Stomach (tissue), 9 donors: ENCODE results near the gene SMC4. TPM values are rescaled to one million over a fixed set of nuclear protein-coding genes. Genes with fewer than 3 reads are reported as not detected.

ENCODE experiments used
- DNase-seq, 2 donors: peaks; one replicate each; pipeline versions ENCODE4 v3.0.0 to v3.0.0-alpha.2; 2013 to 2019
- H3K27ac ChIP-seq, 5 donors: fragments of 200-600 bp in 4 of 5; sonication (generic) in 4 of 5; one replicate each; pipeline ENCODE4 v1.5.1; 2013 to 2019; ENCODE audit warnings: mild to moderate bottlenecking in 1 of 5, moderate library complexity in 1 of 5
- H3K27me3 ChIP-seq, 3 donors: fragments of 200-600 bp; sonication (generic); one replicate each; pipeline ENCODE4 v1.5.1; 2017 to 2019; ENCODE audit warnings: mixed run types in 1 of 3
- H3K36me3 ChIP-seq, 4 donors: fragments of 200-600 bp; sonication (generic); 1 replicate in 3 of 4; 2 replicates in 1 of 4; pipeline ENCODE4 v1.5.1; 2016 to 2019
- H3K4me1 ChIP-seq, 4 donors: fragments of 200-600 bp; sonication (generic); one replicate each; pipeline ENCODE4 v1.5.1; 2016 to 2019
- H3K4me3 ChIP-seq, 4 donors: fragments of 200-600 bp; sonication (generic) in 3 of 4; one replicate each; pipeline ENCODE4 v1.5.1; 2016 to 2019; ENCODE audit warnings: mild to moderate bottlenecking in 1 of 4
- H3K9me3 ChIP-seq, 4 donors: fragments of 200-600 bp; sonication (generic); one replicate each; pipeline ENCODE4 v1.5.1; 2016 to 2019
- EP300 ChIP-seq: sonication (generic); formaldehyde crosslinking; IDR thresholded peaks from one replicate; pipeline ENCODE4 v1.6.1; 2017; ENCODE audit warnings: antibody characterized with exemption
- POLR2A ChIP-seq, 4 donors: fragments of 450-650 bp; IDR thresholded peaks; one replicate each; pipeline ENCODE4 v1.6.1; 2016; ENCODE audit warnings: antibody characterized with exemption in 4 of 4, control low read depth in 2 of 4, mild to moderate bottlenecking in 1 of 4, moderate library complexity in 1 of 4
- POLR2AphosphoS5 ChIP-seq, 3 donors: sonication (generic); formaldehyde crosslinking; IDR thresholded peaks; one replicate each; pipeline ENCODE4 v1.6.1; 2016; ENCODE audit warnings: antibody characterized with exemption in 3 of 3
- WGBS, 5 donors: extraction: QIAGEN DNeasy Blood & Tissue Kit in 3 of 5; methylation state at CpG; one replicate each; pipeline versions ENCODE4 v1.1.5 to v1.1.7; 2013 to 2018; 5-methylcytosine and 5-hydroxymethylcytosine counted together
- intact Hi-C: fragments of 100-400 bp; cut with DNase I; formaldehyde crosslinking; loops from one replicate; pipeline ENCODE4 v1.15.1; 2023; ENCODE audit warnings: low total_unique reads
- polyA plus RNA-seq, 3 donors: library from polyadenylated mRNA; stranded (reverse); fragments of 200-250 nt; gene quantifications; one replicate each; pipeline ENCODE4 v1.2.3, GENCODE V29; 2013
- total RNA-seq, 5 donors: library from RNA; depleted of rRNA; stranded (reverse); fragments of >200 nt; gene quantifications; one replicate each; pipeline versions ENCODE4 v1.1.0 to v1.2.3, GENCODE V29; 2014 to 2016
- TF ChIP-seq, protein P1 (sequence below), 7 experiments: fragments of 450-650 bp in 4 of 7; fragments of 200-600 bp in 3 of 7; sonication (generic) in 3 of 7; IDR thresholded peaks; one replicate each; pipeline ENCODE4 v1.5.1; 2016 to 2019; ENCODE audit warnings: antibody characterized with exemption in 7 of 7, control low read depth in 2 of 7, mild to moderate bottlenecking in 1 of 7
- donor health status: healthy with polysubstance abuse.
- donor health status: Bipolar disorder and iron deficiency.
- donor health status: healthy.

The SMC4 gene
- total and polyA plus RNA-seq, 8 donors = 12.8 to 122 (median 46.7) TPM

GRCh38 chr3:160447544-160447943 is 48.1 kb downstream of the SMC4 start:
- TF ChIP-seq POLR2AphosphoS5 (IDR thresholded peaks at IDR 0.05) (no peak), POLR2A (IDR thresholded peaks at IDR 0.05) (no peak), EP300 (no peak)
- TF ChIP-seq, protein P1, sequence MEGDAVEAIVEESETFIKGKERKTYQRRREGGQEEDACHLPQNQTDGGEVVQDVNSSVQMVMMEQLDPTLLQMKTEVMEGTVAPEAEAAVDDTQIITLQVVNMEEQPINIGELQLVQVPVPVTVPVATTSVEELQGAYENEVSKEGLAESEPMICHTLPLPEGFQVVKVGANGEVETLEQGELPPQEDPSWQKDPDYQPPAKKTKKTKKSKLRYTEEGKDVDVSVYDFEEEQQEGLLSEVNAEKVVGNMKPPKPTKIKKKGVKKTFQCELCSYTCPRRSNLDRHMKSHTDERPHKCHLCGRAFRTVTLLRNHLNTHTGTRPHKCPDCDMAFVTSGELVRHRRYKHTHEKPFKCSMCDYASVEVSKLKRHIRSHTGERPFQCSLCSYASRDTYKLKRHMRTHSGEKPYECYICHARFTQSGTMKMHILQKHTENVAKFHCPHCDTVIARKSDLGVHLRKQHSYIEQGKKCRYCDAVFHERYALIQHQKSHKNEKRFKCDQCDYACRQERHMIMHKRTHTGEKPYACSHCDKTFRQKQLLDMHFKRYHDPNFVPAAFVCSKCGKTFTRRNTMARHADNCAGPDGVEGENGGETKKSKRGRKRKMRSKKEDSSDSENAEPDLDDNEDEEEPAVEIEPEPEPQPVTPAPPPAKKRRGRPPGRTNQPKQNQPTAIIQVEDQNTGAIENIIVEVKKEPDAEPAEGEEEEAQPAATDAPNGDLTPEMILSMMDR (IDR thresholded peaks at IDR 0.05) = no peak
- no peaks in the 10 kb centered on the region for H3K36me3 ChIP-seq
- H3K4me1 ChIP-seq = peaks cover 0 to 38% (median 20%) of the 10 kb centered on the region in 4 donors
- no peak overlapping the region for H3K27ac ChIP-seq
- no peak overlapping the region for H3K4me3 ChIP-seq
- no peak for DNase-seq
- peaks cover 0 to 12% (median 11%) of the 10 kb centered on the region in 3 donors for H3K27me3 ChIP-seq
- peaks cover 0 to 5% (median 0%) of the 10 kb centered on the region in 4 donors for H3K9me3 ChIP-seq
- WGBS, 5 donors = 44 to 50% (median 47%) methylated on average over 3 of the region's 3 CpGs
- intact Hi-C loops = no loop called here

DNA sequence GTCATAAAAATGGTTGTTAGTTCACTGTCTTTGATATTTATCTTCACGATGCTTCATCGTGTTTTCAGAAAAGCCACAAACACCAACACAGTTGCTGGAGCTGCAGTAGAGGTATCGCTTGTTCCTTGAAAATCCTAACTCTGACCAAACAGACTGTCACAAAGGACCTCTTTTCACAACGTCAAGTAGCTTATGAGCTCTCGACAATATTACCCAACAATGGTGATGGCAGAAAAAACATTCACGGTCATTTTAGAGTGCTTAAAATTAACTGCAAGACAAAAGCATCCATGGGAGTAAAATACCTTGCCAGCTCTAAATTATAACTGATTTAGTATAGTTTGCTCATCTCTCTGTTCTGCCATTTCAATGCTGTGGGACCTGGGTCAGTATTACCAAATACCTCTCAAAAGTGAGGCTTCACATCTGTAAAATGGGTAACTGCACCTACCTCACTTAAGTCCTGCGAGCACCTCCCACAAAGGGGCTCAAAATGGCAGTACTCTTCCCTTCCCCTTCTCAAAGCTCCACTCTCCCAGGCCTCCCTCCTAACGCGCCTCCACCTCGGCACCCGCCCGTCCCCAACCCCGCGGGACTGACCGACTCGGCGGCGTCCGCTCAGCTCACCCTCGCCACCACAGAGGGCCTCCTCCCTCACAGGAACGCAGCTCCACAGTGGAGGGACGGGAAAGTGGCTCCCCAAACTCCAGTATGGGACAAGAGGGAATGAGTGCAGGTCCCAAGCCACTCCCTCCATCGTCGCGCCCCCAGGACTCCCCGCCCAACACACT is 49.6 kb downstream of the SMC4 start:
- H3K4me3 ChIP-seq = peak overlapping the region; percentile 51 to 62 (median 57)
- no peak for TF ChIP-seq POLR2A (IDR thresholded peaks at IDR 0.05)
- TF ChIP-seq, protein P1 (IDR thresholded peaks at IDR 0.05) = no peak
- TF ChIP-seq POLR2AphosphoS5 (IDR thresholded peaks at IDR 0.05) = no peak
- TF ChIP-seq EP300 = no peak
- peak overlapping the region; percentile 72 to 86 (median 81) for H3K27ac ChIP-seq
- 1 to 2% (median 2%) methylated on average over 23 to 26 of the region's 26 CpGs for WGBS, 5 donors
- H3K9me3 ChIP-seq = peaks cover 0 to 5% (median 0%) of the 10 kb centered on the region in 4 donors
- DNase-seq = peak in 1 of 2 donors; percentile 83
- H3K36me3 ChIP-seq = no peaks in the 10 kb centered on the region
- H3K4me1 ChIP-seq = peaks cover 0 to 38% (median 20%) of the 10 kb centered on the region in 4 donors
- peaks cover 0 to 12% (median 11%) of the 10 kb centered on the region in 3 donors for H3K27me3 ChIP-seq
- intact Hi-C loops = no loop called here

DNA sequence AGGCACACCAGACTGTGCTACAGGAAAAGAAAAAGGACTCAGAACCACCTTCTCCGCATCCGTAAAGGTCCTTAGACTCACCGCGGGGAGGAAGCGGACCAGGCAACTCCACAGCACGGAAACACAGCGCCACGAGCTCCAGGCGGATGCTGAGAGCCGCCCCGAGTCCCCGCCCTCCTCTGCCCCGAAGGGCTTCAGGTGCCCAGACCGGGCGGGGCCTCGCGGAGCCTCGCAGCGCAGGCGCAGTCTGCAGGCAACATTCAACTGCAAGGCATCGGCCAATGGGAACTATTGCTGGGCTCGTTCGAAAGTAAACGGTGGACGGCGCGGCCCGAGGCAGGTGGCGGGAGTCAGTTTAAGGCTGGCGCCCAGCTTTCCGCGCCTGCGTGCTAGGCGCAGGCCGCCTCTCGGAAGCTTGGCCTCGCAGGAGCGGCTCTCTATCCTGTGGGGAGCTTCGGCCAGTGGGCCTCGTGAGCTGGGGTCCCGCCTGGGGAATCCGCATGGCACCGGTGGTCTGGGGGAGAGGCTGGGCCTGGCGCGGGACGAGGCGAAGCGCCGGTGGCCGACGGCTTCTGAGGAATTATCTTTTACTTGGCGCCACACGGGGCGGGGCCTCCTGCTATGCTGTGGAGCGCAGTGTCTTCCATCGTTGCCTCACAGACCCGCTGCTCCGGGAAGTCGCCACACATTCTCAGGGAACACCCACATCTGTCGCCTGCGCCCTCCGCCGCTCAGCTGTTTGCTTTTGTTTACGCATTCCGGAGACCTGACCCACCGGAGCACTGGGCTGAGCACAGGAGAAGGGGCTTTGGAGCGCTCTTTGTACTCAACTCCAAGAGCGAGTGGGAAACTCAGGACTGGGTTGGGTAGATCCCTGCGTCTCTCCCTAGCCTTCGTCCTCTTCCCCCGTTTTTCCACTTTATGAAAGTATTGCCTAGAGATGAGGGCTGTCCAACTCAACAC is 50.5 kb downstream of the SMC4 start, which contains the start of gene TRIM59:
Gene TRIM59, minus strand, starts transcription at position 151 of the 963 bp plus-strand sequence. CDS start 10,603 bp downstream, outside the sequence.
- Histone ChIP-seq H3K4me1 (peaks cover 0 to 38% (median 20%) of the 10 kb centered on the region in 4 donors), H3K36me3 (no peaks in the 10 kb centered on the region), H3K27ac (peak within 1 kb of the TSS; percentile 72 to 86 (median 81)), H3K27me3 (peaks cover 0 to 12% (median 11%) of the 10 kb centered on the region in 3 donors), H3K9me3 (peaks cover 0 to 5% (median 0%) of the 10 kb centered on the region in 4 donors), H3K4me3 (peak within 1 kb of the TSS; percentile 51 to 62 (median 57))
- WGBS, 5 donors = 12 to 22% (median 16%) methylated on average over 40 to 71 of the region's 71 CpGs
- intact Hi-C loops = no loop called here
- TF ChIP-seq, protein P1 (IDR thresholded peaks at IDR 0.05) = no peak
- TF ChIP-seq POLR2AphosphoS5 (IDR thresholded peaks at IDR 0.05) = peak in 2 of 3 donors; percentile 54 to 75
- DNase-seq = peak; percentile 94 to 99

- H3K4me3 ChIP-seq = no peak overlapping the region
- peak in 1 of 2 donors; percentile 20 for DNase-seq
- TF ChIP-seq POLR2AphosphoS5 (IDR thresholded peaks at IDR 0.05) (no peak), EP300 (no peak), POLR2A (IDR thresholded peaks at IDR 0.05) (no peak)
- TF ChIP-seq, protein P1 (IDR thresholded peaks at IDR 0.05) = no peak
- no peak overlapping the region for H3K27ac ChIP-seq
- intact Hi-C loops = no loop called here
- no peaks in the 10 kb centered on the region for H3K36me3 ChIP-seq
- 66 to 76% (median 72%) methylated on average over 3 of the region's 3 CpGs for WGBS, 5 donors
- peaks cover 0 to 5% (median 0%) of the 10 kb centered on the region in 4 donors for H3K9me3 ChIP-seq
- H3K27me3 ChIP-seq = peaks cover 0 to 12% (median 11%) of the 10 kb centered on the region in 3 donors
- H3K4me1 ChIP-seq = peaks cover 0 to 38% (median 20%) of the 10 kb centered on the region in 4 donors
These were observed 51.4 kb downstream of the SMC4 start for GRCh38 chr3:160450846-160451245.
